Stromal cell of bone marrow (primary cell): ENCODE measurements around the gene SPAG7.
A peak's percentile ranks its signal among the peaks of the same experiment; 100 is the strongest.

Experiments
- DNase-seq: peaks from one replicate; pipeline ENCODE4 v3.0.0-alpha.2; 2012; ENCODE audit warnings: low read depth

Gene SPAG7

GRCh38 chr17:4974115-4974670, 6.6 kb upstream of the SPAG7 start:
- DNase-seq, result no peak

- no peak for DNase-seq
These were observed 5.9 kb upstream of the SPAG7 start for GRCh38 chr17:4973256-4974114.

DNA sequence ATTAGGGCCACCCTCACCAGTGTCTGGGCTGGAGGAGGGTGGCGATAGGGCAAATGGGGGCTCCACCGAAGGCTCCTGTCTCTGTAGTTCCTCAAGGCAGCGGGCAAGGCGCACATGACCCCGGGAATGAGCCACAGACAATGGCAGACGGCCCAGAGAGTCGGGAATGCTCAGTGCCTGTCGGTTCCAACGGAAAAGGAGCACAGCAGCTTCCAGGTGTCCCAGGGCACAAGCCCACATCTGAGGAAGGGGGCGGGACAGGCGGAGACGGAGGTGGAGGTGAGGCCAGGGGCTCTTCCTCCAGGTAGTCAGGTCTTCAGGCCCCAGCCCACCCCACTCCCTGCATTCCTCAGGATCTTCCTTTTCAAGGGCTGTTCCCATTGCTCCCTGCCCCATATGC, 5.1 kb upstream of the SPAG7 start:
- DNase-seq, result no peak

GRCh38 chr17:4972322-4972721, 4.7 kb upstream of the SPAG7 start:
- no peak for DNase-seq

DNA sequence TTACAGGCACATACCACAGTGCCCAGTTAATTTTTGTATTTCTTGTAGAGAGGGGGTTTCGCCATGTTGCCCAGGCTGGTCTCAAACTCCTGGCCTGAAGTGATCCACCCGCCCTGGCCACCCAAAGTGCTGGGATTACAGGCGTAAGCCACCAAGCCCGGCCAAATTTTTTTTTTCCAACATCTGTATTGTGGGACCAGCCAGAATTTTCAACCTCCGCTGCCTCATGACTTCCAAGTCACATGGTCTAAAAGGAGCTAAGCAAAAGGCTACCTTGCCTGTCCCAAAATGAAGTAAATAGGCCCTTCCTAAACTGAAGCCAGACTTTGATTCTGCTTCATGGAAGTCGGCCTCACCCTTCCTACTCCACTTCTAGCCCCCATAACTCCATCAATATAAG, 4.2 kb upstream of the SPAG7 start:
- DNase-seq, result no peak

DNA sequence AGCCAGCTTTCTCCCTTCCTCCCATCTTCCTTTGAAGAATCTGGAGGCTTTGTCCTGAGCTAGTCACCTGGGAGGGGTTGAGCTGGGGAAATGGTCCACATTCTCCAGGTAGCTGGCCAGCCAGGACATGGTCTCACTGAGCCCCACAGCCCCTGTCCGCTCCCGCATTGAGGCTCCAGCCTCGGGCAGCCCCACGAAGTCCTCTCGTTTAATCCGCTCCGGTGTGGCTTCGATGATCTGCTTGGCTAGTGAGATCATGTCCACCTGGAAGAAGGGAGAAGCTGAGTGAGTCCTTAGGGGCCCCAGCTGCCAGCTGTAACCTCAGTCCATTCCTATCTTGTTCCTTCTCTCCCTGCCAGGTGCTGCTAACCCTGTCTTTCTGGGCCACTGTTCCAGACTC, 2.7 kb upstream of the SPAG7 start:
- DNase-seq, result no peak

DNA sequence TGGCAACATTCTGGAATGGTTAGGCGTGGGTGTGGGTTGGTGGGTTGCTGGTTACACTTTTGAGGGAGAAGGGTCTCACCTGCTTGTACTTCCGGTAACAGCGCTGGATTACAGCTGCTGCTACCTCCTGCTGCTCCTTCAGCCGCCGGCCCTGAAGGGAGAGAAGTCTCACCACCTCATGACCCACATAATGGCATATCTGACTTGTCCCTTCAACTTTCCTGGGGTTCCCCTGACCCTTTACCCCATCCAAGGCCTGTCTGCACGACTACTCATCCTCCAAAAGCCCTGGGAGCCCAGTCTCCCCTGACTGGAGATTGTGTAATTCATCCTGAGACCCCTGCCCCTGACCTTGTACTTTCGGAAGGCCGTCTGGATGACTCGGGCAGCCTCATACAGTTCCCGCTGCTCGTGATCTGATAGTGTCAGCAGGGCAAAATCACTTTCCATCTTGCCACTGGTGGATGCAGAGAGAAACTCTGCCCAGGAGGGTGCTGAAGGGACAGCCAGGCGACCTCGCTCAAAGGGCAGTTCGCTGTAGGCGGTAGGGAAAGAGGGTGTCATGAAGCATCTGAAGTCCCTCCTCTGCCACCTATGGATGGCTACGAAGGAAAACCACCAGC, 2.0 kb upstream of the SPAG7 start:
- DNase-seq, result no peak

GRCh38 chr17:4969047-4969550, 1.5 kb upstream of the SPAG7 start:
- peak; percentile 91 for DNase-seq

DNA sequence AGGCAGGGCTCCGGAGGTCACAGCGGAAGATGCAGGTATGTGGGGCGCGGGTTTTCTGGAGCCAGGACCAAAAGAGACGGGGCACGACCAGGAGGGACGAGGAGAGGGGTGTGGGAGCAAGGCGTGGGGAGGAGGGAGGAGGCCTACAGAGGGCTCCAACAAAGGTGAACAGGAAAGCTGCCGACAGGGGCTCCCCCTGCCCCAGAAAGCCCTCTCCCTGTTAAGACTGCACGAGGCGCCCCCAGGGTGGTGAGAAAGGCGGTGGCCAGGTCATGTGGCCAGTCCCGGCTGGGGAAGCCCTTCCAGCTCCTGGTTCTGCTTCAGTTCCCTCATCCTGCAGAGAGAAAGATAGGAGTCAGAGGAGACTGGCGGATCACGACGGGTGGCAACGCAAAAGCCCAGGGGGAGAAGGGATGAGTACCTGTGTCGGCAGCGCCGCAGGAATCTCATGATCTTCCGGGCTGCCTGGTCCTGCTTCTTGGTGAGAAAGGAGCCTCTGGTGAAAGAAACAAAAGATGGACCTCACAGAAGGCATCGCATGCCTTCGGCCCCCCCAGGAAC, 949 bp upstream of the SPAG7 start:
- no peak for DNase-seq

DNA sequence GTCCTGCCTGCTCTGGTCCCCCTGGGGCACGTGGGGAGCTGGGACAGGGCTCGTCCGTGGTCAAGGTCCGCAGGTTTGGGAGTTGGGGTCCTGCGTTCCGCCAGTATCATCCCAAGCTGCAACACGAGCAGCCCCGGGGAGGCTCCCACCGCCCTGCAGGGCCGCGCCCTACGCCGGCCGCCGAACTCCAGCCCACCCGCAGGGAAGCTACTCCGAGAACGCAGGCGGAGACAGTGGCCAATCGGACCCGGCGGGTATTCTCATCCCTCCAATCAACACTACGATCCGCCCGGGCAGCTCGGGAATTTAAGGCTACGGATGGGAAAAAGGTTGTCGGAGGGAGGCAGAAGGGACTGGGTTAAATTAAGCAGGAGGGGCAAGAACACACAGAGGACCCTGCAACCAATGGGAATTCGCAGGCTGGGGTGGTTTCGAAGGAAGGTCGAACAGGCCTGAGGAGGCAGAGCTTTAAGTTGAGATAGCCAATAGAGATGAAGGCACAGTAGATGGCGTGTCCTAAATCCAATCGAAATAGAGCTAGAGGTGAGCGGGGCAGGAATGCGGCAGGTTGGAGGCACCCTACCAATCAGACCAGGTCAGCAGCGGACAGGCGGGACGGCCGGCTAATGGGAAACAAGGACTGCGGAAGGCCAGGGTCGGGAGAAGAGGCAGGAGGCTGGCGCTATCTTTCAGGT, 626 bp downstream of the SPAG7 start:
- peak; percentile 99 for DNase-seq

DNA sequence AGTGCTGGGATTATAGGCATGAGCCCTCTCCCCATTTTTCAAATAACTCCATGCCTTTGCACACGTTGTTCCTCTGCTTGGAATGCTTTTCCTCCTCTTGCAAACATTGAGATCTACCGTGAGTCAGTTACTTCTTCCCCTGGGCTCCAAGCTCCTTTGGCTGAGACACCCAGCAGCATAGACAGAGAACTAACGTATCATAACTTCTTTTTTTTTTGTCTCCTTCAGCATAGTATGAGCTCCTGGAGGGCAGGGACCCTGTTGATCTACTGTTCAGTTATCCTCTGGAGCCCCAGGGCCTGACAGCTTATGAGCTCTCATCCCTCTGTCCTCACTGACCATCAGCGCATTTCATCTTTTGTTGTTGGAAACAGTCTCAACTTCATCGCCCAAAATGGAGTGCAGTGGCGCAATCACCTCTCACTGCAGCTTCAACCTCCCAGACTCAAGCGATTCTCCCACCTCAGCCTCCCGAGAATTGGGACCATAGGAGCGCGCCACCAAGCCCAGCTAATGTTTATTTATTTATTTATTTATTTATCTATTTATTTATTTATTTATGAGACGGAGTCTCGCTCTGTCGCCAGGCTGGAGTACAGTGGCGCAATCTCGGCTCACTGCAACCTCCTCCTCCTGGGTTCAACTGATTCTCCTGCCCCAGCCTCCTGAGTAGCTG, 2.2 kb downstream of the SPAG7 start:
- no peak for DNase-seq

GRCh38 chr17:4960279-4960922, 7.2 kb downstream of the SPAG7 start:
- no peak for DNase-seq

- DNase-seq, result no peak
These were observed 8.2 kb downstream of the SPAG7 start for GRCh38 chr17:4959261-4959965.

GRCh38 chr17:4958102-4958501, 9.5 kb downstream of the SPAG7 start:
- DNase-seq, result no peak

- DNase-seq, result no peak
These were observed 11.0 kb downstream of the SPAG7 start for GRCh38 chr17:4956493-4957061.

DNA sequence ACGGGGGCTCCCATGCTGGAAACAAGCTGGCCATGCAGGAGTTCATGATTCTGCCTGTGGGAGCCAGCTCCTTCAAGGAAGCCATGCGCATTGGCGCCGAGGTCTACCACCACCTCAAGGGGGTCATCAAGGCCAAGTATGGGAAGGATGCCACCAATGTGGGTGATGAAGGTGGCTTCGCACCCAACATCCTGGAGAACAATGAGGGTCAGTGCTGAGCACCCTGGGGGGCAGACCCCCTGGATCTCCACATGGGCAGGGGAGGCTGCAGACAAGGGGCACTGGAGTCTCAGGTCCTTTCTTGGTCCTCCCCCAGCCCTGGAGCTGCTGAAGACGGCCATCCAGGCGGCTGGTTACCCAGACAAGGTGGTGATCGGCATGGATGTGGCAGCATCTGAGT, 12.5 kb downstream of the SPAG7 start:
- DNase-seq, result no peak

- peak; percentile 78 for DNase-seq
These were observed 14.1 kb downstream of the SPAG7 start for GRCh38 chr17:4953451-4953961.

GRCh38 chr17:4951486-4951885, 16.1 kb downstream of the SPAG7 start:
- DNase-seq, result no peak

DNA sequence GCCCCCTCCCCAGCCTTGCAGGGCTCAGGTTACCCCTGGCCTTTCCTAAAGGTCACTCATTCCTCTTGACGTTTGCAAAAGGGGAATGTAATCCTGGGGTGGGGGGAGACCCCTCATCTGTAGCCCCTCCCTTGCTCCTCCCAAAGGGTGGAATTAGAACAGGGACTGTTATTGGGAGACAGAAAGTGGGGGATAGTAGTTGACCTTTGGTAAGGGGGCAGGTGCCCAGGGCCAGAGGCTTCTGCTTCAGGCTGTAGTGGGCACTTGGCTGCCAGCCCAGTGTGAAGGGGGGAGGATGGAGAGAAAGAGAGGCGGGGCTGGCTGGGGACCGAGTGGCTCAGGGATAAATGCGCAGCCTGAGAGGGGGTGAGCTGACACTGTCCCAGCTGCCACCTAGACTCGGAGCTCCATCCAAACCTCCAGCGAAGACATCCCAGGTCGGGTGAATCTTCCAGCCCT, 16.8 kb downstream of the SPAG7 start, which contains the start of gene ENO3:
Gene ENO3, plus strand, starts transcription at position 374 of the 459 bp plus-strand sequence. CDS start 711 bp downstream, outside the sequence.
- DNase-seq, result no peak
